Ovary (tissue), 9 donors: ENCODE results near the gene FGGY. TPM values are rescaled to one million over a fixed set of nuclear protein-coding genes. Genes with fewer than 3 reads are reported as not detected.

Experiments
- DNase-seq, 5 donors: peaks; one replicate each; pipeline ENCODE4 v3.0.0-alpha.2; 2019 to 2020
- H3K27ac ChIP-seq, 2 donors: fragments of 200-600 bp; one replicate each; pipeline versions ENCODE4 v1.5.1 to v1.8.0; 2019 to 2022
- H3K27me3 ChIP-seq: fragments of 200-600 bp; one replicate; pipeline ENCODE4 v1.8.0; 2022
- H3K36me3 ChIP-seq: fragments of 200-600 bp; sonication (generic); one replicate; pipeline ENCODE4 v1.5.1; 2019
- H3K4me1 ChIP-seq: one replicate; pipeline ENCODE4 v1.8.1; 2013; ENCODE audit warnings: mild to moderate bottlenecking, moderate library complexity; ENCODE audit not compliant: insufficient read depth
- H3K4me3 ChIP-seq: fragments of 200-600 bp; sonication (generic); one replicate; pipeline ENCODE4 v1.5.1; 2017
- H3K9me3 ChIP-seq, 2 donors: fragments of 200-600 bp in 1 of 2; sonication (generic) in 1 of 2; one replicate each; pipeline versions ENCODE4 v1.5.1 to v1.8.1; 2013 to 2019; ENCODE audit warnings: mild to moderate bottlenecking in 1 of 2, moderate library complexity in 1 of 2
- CTCF ChIP-seq, 3 donors: fragments of 450-650 bp in 2 of 3; fragments of 200-600 bp in 1 of 3; IDR thresholded peaks; one replicate each; pipeline versions ENCODE4 v1.5.1 to v1.8.0; 2016 to 2022; ENCODE audit warnings: antibody characterized with exemption in 3 of 3, mild to moderate bottlenecking in 1 of 3
- EP300 ChIP-seq: sonication (generic); formaldehyde crosslinking; IDR thresholded peaks from one replicate; pipeline ENCODE4 v1.6.1; 2017; ENCODE audit warnings: antibody characterized with exemption
- POLR2A ChIP-seq: fragments of 450-650 bp; IDR thresholded peaks from one replicate; pipeline ENCODE4 v1.6.1; 2017; ENCODE audit warnings: antibody characterized with exemption, mild to moderate bottlenecking, moderate library complexity
- WGBS, 3 donors: extraction: QIAGEN DNeasy Blood & Tissue Kit in 1 of 3; methylation state at CpG; one replicate each; pipeline versions ENCODE4 v1.1.5 to v1.1.7; 2013 to 2017; 5-methylcytosine and 5-hydroxymethylcytosine counted together
- intact Hi-C, 4 donors: fragments of 100-400 bp; cut with DNase I; formaldehyde crosslinking; loops; one replicate each; pipeline versions ENCODE4 v1.11.0 to v1.15.1; 2022 to 2023
- polyA plus RNA-seq, 2 donors: library from polyadenylated mRNA; stranded (reverse); fragments of 200-250 nt in 1 of 2; fragments of 350-450 nt in 1 of 2; fragmentation: Illumina TruSeq in 1 of 2; extraction: RNeasy Lipid Tissue Mini Kit (QIAGEN cat#74804) in 1 of 2; gene quantifications; one replicate each; pipeline ENCODE4 v1.2.3, GENCODE V29; 2013 to 2014
- total RNA-seq, 7 donors: library from RNA; depleted of rRNA in 2 of 7; stranded (reverse); fragments of >200 nt in 2 of 7; fragmentation: NEBNext Ultra II Directional in 3 of 7; extraction: Animal tissue kit (Norgen Biotek cat#: 25700) in 3 of 7; gene quantifications; one replicate each; pipeline versions ENCODE4 v1.1.0 to v1.2.4, GENCODE V29; 2016 to 2023
- donor health status: DM: no; HTN: no; CAD: no; lungs with moderate emphysema.
- donor health status: DM: no; HTN: no; CAD: no.
- donor health status: Bipolar disorder and iron deficiency.
- donor health status: DM: yes; HTN: yes; CAD: no.
- donor health status: DM: no; HTN: no; CAD: no.
- donor health status: DM: yes; HTN: yes; CAD: no.

The FGGY gene
- total and polyA plus RNA-seq, 9 donors: 7.9 to 62.0 (median 44.7) TPM

GRCh38 chr1:59477286-59477685, 180.4 kb downstream of the FGGY start:
- TF ChIP-seq CTCF (IDR thresholded peaks at IDR 0.05): no peak
- no peak for TF ChIP-seq POLR2A
- no peak for DNase-seq
- no peak overlapping the region for H3K27ac ChIP-seq
- no peak overlapping the region for H3K4me3 ChIP-seq
- no peaks in the 10 kb centered on the region for H3K4me1 ChIP-seq
- no peaks in the 10 kb centered on the region for H3K9me3 ChIP-seq
- intact Hi-C loops: no loop called here
- no peaks in the 10 kb centered on the region for H3K27me3 ChIP-seq
- H3K36me3 ChIP-seq: no peaks in the 10 kb centered on the region
- 87 to 95% (median 92%) methylated on average over 6 of the region's 6 CpGs for WGBS, 3 donors

- no peak for DNase-seq
- Histone ChIP-seq H3K36me3 (no peaks in the 10 kb centered on the region), H3K27ac (no peak overlapping the region), H3K9me3 (no peaks in the 10 kb centered on the region), H3K4me3 (no peak overlapping the region), H3K4me1 (no peaks in the 10 kb centered on the region), H3K27me3 (no peaks in the 10 kb centered on the region)
- no peak for TF ChIP-seq CTCF (IDR thresholded peaks at IDR 0.05)
- no peak for TF ChIP-seq EP300
- TF ChIP-seq POLR2A: no peak
- 89 to 92% (median 90%) methylated on average over 4 of the region's 4 CpGs for WGBS, 3 donors
- intact Hi-C loops: no loop called here
Observed at GRCh38 chr1:59477867-59478266, 181.0 kb downstream of the FGGY start.

- no peaks in the 10 kb centered on the region for H3K36me3 ChIP-seq
- H3K4me3 ChIP-seq: no peak overlapping the region
- no peaks in the 10 kb centered on the region for H3K9me3 ChIP-seq
- no peak for DNase-seq
- WGBS, 3 donors: 55 to 62% (median 58%) methylated on average over 2 of the region's 2 CpGs
- intact Hi-C loops: no loop called here
- H3K27ac ChIP-seq: no peak overlapping the region
- no peaks in the 10 kb centered on the region for H3K27me3 ChIP-seq
- H3K4me1 ChIP-seq: no peaks in the 10 kb centered on the region
- no peak for TF ChIP-seq POLR2A
- no peak for TF ChIP-seq CTCF (IDR thresholded peaks at IDR 0.05)
- no peak for TF ChIP-seq EP300
Observed at GRCh38 chr1:59478822-59479221, 181.9 kb downstream of the FGGY start.

- Histone ChIP-seq H3K36me3 (no peaks in the 10 kb centered on the region), H3K4me1 (no peaks in the 10 kb centered on the region), H3K4me3 (no peak overlapping the region), H3K9me3 (no peaks in the 10 kb centered on the region), H3K27ac (no peak overlapping the region), H3K27me3 (no peaks in the 10 kb centered on the region)
- 80 to 97% (median 94%) methylated on average over 7 of the region's 7 CpGs for WGBS, 3 donors
- intact Hi-C loops: no loop called here
- DNase-seq: no peak
- TF ChIP-seq EP300: no peak
- no peak for TF ChIP-seq CTCF (IDR thresholded peaks at IDR 0.05)
- TF ChIP-seq POLR2A: no peak
Observed at GRCh38 chr1:59480188-59480888, 183.4 kb downstream of the FGGY start.
